WTC11 (cell line): ENCODE measurements around the gene CNTNAP5. TPM values are rescaled to one million over a fixed set of nuclear protein-coding genes. Genes with fewer than 3 reads are reported as not detected.

ENCODE experiments used
- ATAC-seq: fragments of 200-7000 bp; cut with Tn5 transposase; 2 replicates; pipeline ENCODE4 v1.10.0; 2021; ENCODE audit warnings: mild to moderate bottlenecking, moderate library complexity
- CTCF ChIA-PET: fragments of 300-600 bp; sonication (Branson Sonifier 250); formaldehyde crosslinking; loops from one replicate; lab custom pipeline; 2021; ENCODE audit warnings: antibody characterized with exemption; lab: Charles Lee
- POLR2A ChIA-PET: fragments of 350-600 bp; sonication (Branson Sonifier 250); formaldehyde crosslinking; loops from one replicate; lab custom pipeline; 2021; ENCODE audit warnings: antibody characterized with exemption; lab: Charles Lee
- DNase-seq: peaks from one replicate; pipeline ENCODE4 v3.0.0; 2021; ENCODE audit warnings: low spot score
- H3K27ac Mint-ChIP-seq: 2 replicates; pipeline ENCODE4 v1.8.0; 2021; ENCODE audit warnings: mixed read lengths
- H3K27me3 Mint-ChIP-seq: 2 replicates; pipeline ENCODE4 v1.8.0; 2021; ENCODE audit warnings: low read depth, mild to moderate bottlenecking, moderate library complexity, mixed read lengths
- H3K36me3 Mint-ChIP-seq: 2 replicates; pipeline ENCODE4 v1.8.0; 2021; ENCODE audit warnings: mixed read lengths
- H3K4me1 Mint-ChIP-seq: 2 replicates; pipeline ENCODE4 v1.8.0; 2022; ENCODE audit warnings: mixed read lengths
- H3K4me3 Mint-ChIP-seq: 2 replicates; pipeline ENCODE4 v1.8.0; 2021; ENCODE audit warnings: mild to moderate bottlenecking, moderate library complexity, mixed read lengths
- H3K9me3 Mint-ChIP-seq: 2 replicates; pipeline ENCODE4 v1.8.0; 2021; ENCODE audit warnings: mixed read lengths
- CBFB ChIP-seq: sonication (generic); formaldehyde crosslinking; IDR thresholded peaks from 2 replicates; pipeline ENCODE4 v1.8.1; 2022; ENCODE audit warnings: mild to moderate bottlenecking, low read depth, missing genetic modification reagents
- CREB1 ChIP-seq: sonication (generic); formaldehyde crosslinking; IDR thresholded peaks from 2 replicates; pipeline ENCODE4 v1.8.0; 2023; ENCODE audit warnings: mild to moderate bottlenecking, missing genetic modification reagents
- ETV6 ChIP-seq: sonication (generic); formaldehyde crosslinking; IDR thresholded peaks from 2 replicates; pipeline ENCODE4 v1.8.1; 2022; ENCODE audit warnings: mild to moderate bottlenecking, missing genetic modification reagents
- GRHL2 ChIP-seq: fragments of 250-450 bp; sonication (Bioruptor Pico); IDR thresholded peaks from 2 replicates; pipeline ENCODE4 v1.8.0; 2022; ENCODE audit warnings: mild to moderate bottlenecking, moderate library complexity; ENCODE audit not compliant: insufficient replicate concordance, severe bottlenecking
- JAZF1 ChIP-seq: fragments of 250-450 bp; sonication (Bioruptor Pico); IDR thresholded peaks from 2 replicates; pipeline ENCODE4 v1.9.0; 2021; ENCODE audit warnings: moderate library complexity, mild to moderate bottlenecking, inconsistent platforms
- OVOL2 ChIP-seq: fragments of 250-450 bp; sonication (Bioruptor Pico); IDR thresholded peaks from 2 replicates; pipeline ENCODE4 v1.9.0; 2021; ENCODE audit warnings: mild to moderate bottlenecking, borderline replicate concordance
- ZNF121 ChIP-seq: sonication (generic); formaldehyde crosslinking; IDR thresholded peaks from 2 replicates; pipeline ENCODE4 v1.8.0; 2023; ENCODE audit warnings: missing genetic modification reagents
- ZNF232 ChIP-seq: sonication (generic); formaldehyde crosslinking; IDR thresholded peaks from 2 replicates; pipeline ENCODE4 v1.8.0; 2022; ENCODE audit warnings: mild to moderate bottlenecking, missing genetic modification reagents
- ZNF317 ChIP-seq: sonication (generic); formaldehyde crosslinking; IDR thresholded peaks from 2 replicates; pipeline ENCODE4 v1.8.1; 2023; ENCODE audit warnings: low read depth, mild to moderate bottlenecking, moderate library complexity, missing genetic modification reagents, borderline replicate concordance
- total RNA-seq: library from RNA; stranded (reverse); gene quantifications from 3 replicates; pipeline ENCODE4 v1.2.3, GENCODE V29; 2021
- TF ChIP-seq, protein P1 (sequence below): sonication (generic); formaldehyde crosslinking; IDR thresholded peaks from 2 replicates; pipeline ENCODE4 v1.8.1; 2023; ENCODE audit warnings: mild to moderate bottlenecking, missing genetic modification reagents
- TF ChIP-seq, protein P2 (sequence below): sonication (generic); formaldehyde crosslinking; conservative IDR thresholded peaks from 2 replicates; pipeline ENCODE4 v1.8.1; 2023; ENCODE audit warnings: mild to moderate bottlenecking, low read depth, missing genetic modification reagents, moderate library complexity
- TF ChIP-seq, protein P3 (sequence below): sonication (generic); formaldehyde crosslinking; IDR thresholded peaks from 2 replicates; pipeline ENCODE4 v1.8.0; 2022; ENCODE audit warnings: mild to moderate bottlenecking, missing genetic modification reagents
- TF ChIP-seq, protein P4 (sequence below): sonication (generic); formaldehyde crosslinking; IDR thresholded peaks from 2 replicates; pipeline ENCODE4 v1.8.0; 2023; ENCODE audit warnings: mild to moderate bottlenecking, missing genetic modification reagents

Gene CNTNAP5
- total RNA-seq, 1 experiment from 2014 or later: 0.22 TPM

GRCh38 chr2:124526221-124526620 is 501.1 kb downstream of the CNTNAP5 start:
- Mint-ChIP-seq H3K36me3 (peaks cover 3% of the 10 kb centered on the region), H3K4me1 (peaks cover 32% of the 10 kb centered on the region), H3K27ac (no peak overlapping the region), H3K9me3 (peaks cover 4% of the 10 kb centered on the region), H3K4me3 (no peak overlapping the region), H3K27me3 (no peaks in the 10 kb centered on the region; the same call in 1 of the 2 replicates)
- TF ChIP-seq, protein P1, sequence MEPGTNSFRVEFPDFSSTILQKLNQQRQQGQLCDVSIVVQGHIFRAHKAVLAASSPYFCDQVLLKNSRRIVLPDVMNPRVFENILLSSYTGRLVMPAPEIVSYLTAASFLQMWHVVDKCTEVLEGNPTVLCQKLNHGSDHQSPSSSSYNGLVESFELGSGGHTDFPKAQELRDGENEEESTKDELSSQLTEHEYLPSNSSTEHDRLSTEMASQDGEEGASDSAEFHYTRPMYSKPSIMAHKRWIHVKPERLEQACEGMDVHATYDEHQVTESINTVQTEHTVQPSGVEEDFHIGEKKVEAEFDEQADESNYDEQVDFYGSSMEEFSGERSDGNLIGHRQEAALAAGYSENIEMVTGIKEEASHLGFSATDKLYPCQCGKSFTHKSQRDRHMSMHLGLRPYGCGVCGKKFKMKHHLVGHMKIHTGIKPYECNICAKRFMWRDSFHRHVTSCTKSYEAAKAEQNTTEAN (CRISPR knock-in tag): no peak
- TF ChIP-seq OVOL2 (CRISPR knock-in tag): no peak
- ATAC-seq: no peak
- POLR2A ChIA-PET: no interaction called here
- DNase-seq: no peak
- CTCF ChIA-PET: no interaction called here

DNA sequence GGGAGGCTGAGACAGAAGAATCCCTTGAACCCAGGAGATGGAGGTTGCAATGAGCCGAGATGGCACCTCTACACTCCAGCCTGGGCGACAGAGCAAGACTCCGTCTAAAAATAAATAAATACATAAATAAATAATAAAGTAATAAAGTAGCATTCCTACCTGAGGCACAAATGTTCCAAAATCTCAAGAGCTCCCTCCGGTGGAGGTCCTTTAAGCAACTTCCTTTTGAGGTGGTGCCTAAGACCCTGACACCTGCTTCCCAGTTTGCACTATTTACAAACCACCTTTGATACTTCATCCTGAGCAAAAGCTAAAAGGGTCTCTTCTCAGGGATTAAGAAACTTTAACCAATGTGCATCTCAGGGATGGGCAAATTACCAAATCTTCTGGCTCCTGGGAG is 505.1 kb downstream of the CNTNAP5 start:
- peaks cover 23% of the 10 kb centered on the region for H3K36me3 Mint-ChIP-seq

More for the DNA sequence above, 505.1 kb downstream of the CNTNAP5 start:
- H3K27me3 Mint-ChIP-seq: no peaks in the 10 kb centered on the region; the same call in 1 of the 2 replicates
- TF ChIP-seq, protein P2, sequence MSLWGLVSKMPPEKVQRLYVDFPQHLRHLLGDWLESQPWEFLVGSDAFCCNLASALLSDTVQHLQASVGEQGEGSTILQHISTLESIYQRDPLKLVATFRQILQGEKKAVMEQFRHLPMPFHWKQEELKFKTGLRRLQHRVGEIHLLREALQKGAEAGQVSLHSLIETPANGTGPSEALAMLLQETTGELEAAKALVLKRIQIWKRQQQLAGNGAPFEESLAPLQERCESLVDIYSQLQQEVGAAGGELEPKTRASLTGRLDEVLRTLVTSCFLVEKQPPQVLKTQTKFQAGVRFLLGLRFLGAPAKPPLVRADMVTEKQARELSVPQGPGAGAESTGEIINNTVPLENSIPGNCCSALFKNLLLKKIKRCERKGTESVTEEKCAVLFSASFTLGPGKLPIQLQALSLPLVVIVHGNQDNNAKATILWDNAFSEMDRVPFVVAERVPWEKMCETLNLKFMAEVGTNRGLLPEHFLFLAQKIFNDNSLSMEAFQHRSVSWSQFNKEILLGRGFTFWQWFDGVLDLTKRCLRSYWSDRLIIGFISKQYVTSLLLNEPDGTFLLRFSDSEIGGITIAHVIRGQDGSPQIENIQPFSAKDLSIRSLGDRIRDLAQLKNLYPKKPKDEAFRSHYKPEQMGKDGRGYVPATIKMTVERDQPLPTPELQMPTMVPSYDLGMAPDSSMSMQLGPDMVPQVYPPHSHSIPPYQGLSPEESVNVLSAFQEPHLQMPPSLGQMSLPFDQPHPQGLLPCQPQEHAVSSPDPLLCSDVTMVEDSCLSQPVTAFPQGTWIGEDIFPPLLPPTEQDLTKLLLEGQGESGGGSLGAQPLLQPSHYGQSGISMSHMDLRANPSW: no peak
- TF ChIP-seq ETV6 (CRISPR knock-in tag) (no peak), JAZF1 (no peak), GRHL2 (no peak), CREB1 (CRISPR knock-in tag) (no peak), ZNF232 (no peak), ZNF317 (no peak), ZNF121 (CRISPR knock-in tag) (no peak), CBFB (CRISPR knock-in tag) (no peak)
- TF ChIP-seq, protein P3, sequence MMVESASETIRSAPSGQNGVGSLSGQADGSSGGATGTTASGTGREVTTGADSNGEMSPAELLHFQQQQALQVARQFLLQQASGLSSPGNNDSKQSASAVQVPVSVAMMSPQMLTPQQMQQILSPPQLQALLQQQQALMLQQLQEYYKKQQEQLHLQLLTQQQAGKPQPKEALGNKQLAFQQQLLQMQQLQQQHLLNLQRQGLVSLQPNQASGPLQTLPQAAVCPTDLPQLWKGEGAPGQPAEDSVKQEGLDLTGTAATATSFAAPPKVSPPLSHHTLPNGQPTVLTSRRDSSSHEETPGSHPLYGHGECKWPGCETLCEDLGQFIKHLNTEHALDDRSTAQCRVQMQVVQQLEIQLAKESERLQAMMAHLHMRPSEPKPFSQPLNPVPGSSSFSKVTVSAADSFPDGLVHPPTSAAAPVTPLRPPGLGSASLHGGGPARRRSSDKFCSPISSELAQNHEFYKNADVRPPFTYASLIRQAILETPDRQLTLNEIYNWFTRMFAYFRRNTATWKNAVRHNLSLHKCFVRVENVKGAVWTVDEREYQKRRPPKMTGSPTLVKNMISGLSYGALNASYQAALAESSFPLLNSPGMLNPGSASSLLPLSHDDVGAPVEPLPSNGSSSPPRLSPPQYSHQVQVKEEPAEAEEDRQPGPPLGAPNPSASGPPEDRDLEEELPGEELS: no peak
- TF ChIP-seq, protein P4, sequence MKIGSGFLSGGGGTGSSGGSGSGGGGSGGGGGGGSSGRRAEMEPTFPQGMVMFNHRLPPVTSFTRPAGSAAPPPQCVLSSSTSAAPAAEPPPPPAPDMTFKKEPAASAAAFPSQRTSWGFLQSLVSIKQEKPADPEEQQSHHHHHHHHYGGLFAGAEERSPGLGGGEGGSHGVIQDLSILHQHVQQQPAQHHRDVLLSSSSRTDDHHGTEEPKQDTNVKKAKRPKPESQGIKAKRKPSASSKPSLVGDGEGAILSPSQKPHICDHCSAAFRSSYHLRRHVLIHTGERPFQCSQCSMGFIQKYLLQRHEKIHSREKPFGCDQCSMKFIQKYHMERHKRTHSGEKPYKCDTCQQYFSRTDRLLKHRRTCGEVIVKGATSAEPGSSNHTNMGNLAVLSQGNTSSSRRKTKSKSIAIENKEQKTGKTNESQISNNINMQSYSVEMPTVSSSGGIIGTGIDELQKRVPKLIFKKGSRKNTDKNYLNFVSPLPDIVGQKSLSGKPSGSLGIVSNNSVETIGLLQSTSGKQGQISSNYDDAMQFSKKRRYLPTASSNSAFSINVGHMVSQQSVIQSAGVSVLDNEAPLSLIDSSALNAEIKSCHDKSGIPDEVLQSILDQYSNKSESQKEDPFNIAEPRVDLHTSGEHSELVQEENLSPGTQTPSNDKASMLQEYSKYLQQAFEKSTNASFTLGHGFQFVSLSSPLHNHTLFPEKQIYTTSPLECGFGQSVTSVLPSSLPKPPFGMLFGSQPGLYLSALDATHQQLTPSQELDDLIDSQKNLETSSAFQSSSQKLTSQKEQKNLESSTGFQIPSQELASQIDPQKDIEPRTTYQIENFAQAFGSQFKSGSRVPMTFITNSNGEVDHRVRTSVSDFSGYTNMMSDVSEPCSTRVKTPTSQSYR: no peak
- TF ChIP-seq, all 79 proteins: peak for 0
- H3K4me3 Mint-ChIP-seq: no peak overlapping the region
- ChIA-PET POLR2A (interaction anchor here (0.6 kb wide), 1 partner anchor 19 kb away, joined by 3 read pairs; no protein-coding TSS in a partner anchor), CTCF (no interaction called here)
- H3K4me1 Mint-ChIP-seq: peaks cover 25% of the 10 kb centered on the region
- no peak for ATAC-seq
- no peak overlapping the region for H3K27ac Mint-ChIP-seq
- no peak for DNase-seq
- peaks cover 29% of the 10 kb centered on the region for H3K9me3 Mint-ChIP-seq
